IMR-90 (cell line): Measurements from ENCODE around the gene SESN2. TPM values are rescaled to one million over a fixed set of nuclear protein-coding genes. Genes with fewer than 3 reads are reported as not detected.

ENCODE experiments used
- ATAC-seq: fragments of 200-7000 bp; cut with Tn5 transposase; 2 replicates; pipeline ENCODE4 v1.9.1; 2020; ENCODE audit warnings: low read depth, mild to moderate bottlenecking, moderate library complexity
- BruUV-seq: library from RNA; stranded (reverse); fragments of 400-500 nt; replicated peaks from 2 replicates; lab custom pipeline; 2021; lab: Mats Ljungman, UMichigan
- CTCF ChIA-PET: fragments of 300-600 bp; formaldehyde crosslinking; extraction: SDS; loops from one replicate; lab custom pipeline; 2021; ENCODE audit warnings: antibody characterized with exemption; lab: Yijun Ruan, JAX
- POLR2A ChIA-PET: fragments of 300-600 bp; sonication (Branson Sonifier 250); formaldehyde crosslinking; loops from one replicate; lab custom pipeline; 2022; ENCODE audit warnings: antibody characterized with exemption; ENCODE audit not compliant: unreplicated experiment; lab: Charles Lee
- DNase-seq: peaks from one replicate; pipeline ENCODE4 v3.0.0; 2013
- H2AFZ ChIP-seq: replicated peaks from 2 replicates; pipeline ENCODE3; 2013; ENCODE audit warnings: low read length, mild to moderate bottlenecking; ENCODE audit not compliant: poor library complexity
- H2AK5ac ChIP-seq: 2 replicates; pipeline ENCODE4 v1.6.1; 2013; ENCODE audit warnings: low read depth, low read length, inconsistent platforms
- H2AK9ac ChIP-seq: replicated peaks from 2 replicates; pipeline ENCODE3; 2013; ENCODE audit warnings: mild to moderate bottlenecking, low read depth, low read length, moderate library complexity; ENCODE audit not compliant: poor library complexity
- H2BK120ac ChIP-seq: 2 replicates; pipeline ENCODE4 v1.6.1; 2013; ENCODE audit warnings: low read depth, low read length, inconsistent platforms
- H2BK15ac ChIP-seq: 3 replicates; pipeline ENCODE4 v1.6.1; 2013; ENCODE audit warnings: low read depth, low read length, inconsistent platforms
- H2BK20ac ChIP-seq: 2 replicates; pipeline ENCODE4 v1.6.1; 2013; ENCODE audit warnings: low read depth, mild to moderate bottlenecking, inconsistent platforms, low read length, moderate library complexity
- H2BK5ac ChIP-seq: 2 replicates; pipeline ENCODE4 v1.6.1; 2013; ENCODE audit warnings: mild to moderate bottlenecking, low read depth, low read length, inconsistent platforms; ENCODE audit not compliant: poor library complexity, severe bottlenecking
- H3K14ac ChIP-seq: replicated peaks from 2 replicates; pipeline ENCODE4 v1.6.1; 2013; ENCODE audit warnings: low read depth, low read length, inconsistent platforms
- H3K18ac ChIP-seq: 2 replicates; pipeline ENCODE4 v1.6.1; 2013; ENCODE audit warnings: low read depth, low read length, control low read depth
- H3K23ac ChIP-seq: 2 replicates; pipeline ENCODE4 v1.6.1; 2013; ENCODE audit warnings: low read depth, low read length, inconsistent platforms
- H3K27ac ChIP-seq: 2 replicates; pipeline ENCODE4 v1.5.1; 2013; ENCODE audit warnings: mild to moderate bottlenecking, control low read depth, low read length; ENCODE audit not compliant: insufficient read depth
- H3K27me3 ChIP-seq: 2 replicates; pipeline ENCODE4 v1.6.1; 2013; ENCODE audit warnings: low read length; ENCODE audit not compliant: control insufficient read depth, insufficient read depth
- H3K36me3 ChIP-seq: 2 replicates; pipeline ENCODE4 v1.6.1; 2013; ENCODE audit warnings: low read length, mixed read lengths; ENCODE audit not compliant: control insufficient read depth, insufficient read depth
- H3K4ac ChIP-seq: 2 replicates; pipeline ENCODE4 v1.6.1; 2013; ENCODE audit warnings: low read depth, low read length, inconsistent platforms
- H3K4me1 ChIP-seq: 2 replicates; pipeline ENCODE4 v1.6.1; 2013; ENCODE audit warnings: low read length, mixed read lengths; ENCODE audit not compliant: control insufficient read depth, insufficient read depth
- H3K4me2 ChIP-seq: 2 replicates; pipeline ENCODE4 v1.6.1; 2013; ENCODE audit warnings: low read depth, mild to moderate bottlenecking, control low read depth, low read length, moderate library complexity
- H3K4me3 ChIP-seq: 2 replicates; pipeline ENCODE4 v1.5.1; 2013; ENCODE audit warnings: low read depth, mild to moderate bottlenecking, control low read depth, low read length, moderate library complexity; ENCODE audit not compliant: insufficient read depth
- H3K56ac ChIP-seq: 2 replicates; pipeline ENCODE4 v1.6.1; 2013; ENCODE audit warnings: low read length, inconsistent platforms; ENCODE audit not compliant: insufficient read depth; ENCODE audit errors: extremely low read depth
- H3K79me1 ChIP-seq, 2 experiments: 2 replicates each; pipeline ENCODE4 v1.6.1; 2013; ENCODE audit warnings: low read length in 2 of 2, inconsistent platforms in 1 of 2, low read depth in 1 of 2
- H3K9ac ChIP-seq: 2 replicates; pipeline ENCODE4 v1.6.1; 2013; ENCODE audit warnings: low read depth, low read length, control low read depth
- H3K9me1 ChIP-seq: 2 replicates; pipeline ENCODE4 v1.6.1; 2013; ENCODE audit warnings: low read length, inconsistent platforms; ENCODE audit not compliant: insufficient read depth
- H3K9me3 ChIP-seq: 2 replicates; pipeline ENCODE4 v1.6.1; 2013; ENCODE audit warnings: low read length; ENCODE audit not compliant: control insufficient read depth, insufficient read depth
- H4K20me1 ChIP-seq: 2 replicates; pipeline ENCODE4 v1.6.1; 2013; ENCODE audit warnings: low read length, inconsistent platforms; ENCODE audit not compliant: insufficient read depth
- H4K5ac ChIP-seq: 2 replicates; pipeline ENCODE4 v1.6.1; 2013; ENCODE audit warnings: mild to moderate bottlenecking, low read depth, low read length, control low read depth
- H4K8ac ChIP-seq, 2 experiments: 2 replicates each; pipeline ENCODE4 v1.6.1; 2013; ENCODE audit warnings: low read depth in 2 of 2, low read length in 2 of 2, control low read depth in 1 of 2, inconsistent platforms in 1 of 2
- H4K91ac ChIP-seq: 2 replicates; pipeline ENCODE4 v1.6.1; 2013; ENCODE audit warnings: low read depth, low read length, inconsistent platforms; ENCODE audit not compliant: insufficient read depth
- BHLHE40 ChIP-seq: fragments of 150-350 bp; IDR thresholded peaks from 2 replicates; pipeline ENCODE4 v1.6.1; 2016; ENCODE audit warnings: mild to moderate bottlenecking, low read depth, low read length
- FOS ChIP-seq: fragments of 150-350 bp; IDR thresholded peaks from 2 replicates; pipeline ENCODE4 v1.6.1; 2016; ENCODE audit warnings: low read depth, low read length
- MXI1 ChIP-seq: IDR thresholded peaks from 2 replicates; pipeline ENCODE4 v1.6.1; 2012; ENCODE audit warnings: low read depth, mild to moderate bottlenecking, low read length, moderate library complexity, borderline replicate concordance
- RAD21 ChIP-seq: IDR thresholded peaks from 2 replicates; pipeline ENCODE4 v1.6.1; 2012; ENCODE audit warnings: low read length, improper control_type of control experiment
- RCOR1 ChIP-seq: IDR thresholded peaks from 2 replicates; pipeline ENCODE4 v1.6.1; 2012; ENCODE audit warnings: mild to moderate bottlenecking, low read length, improper control_type of control experiment; ENCODE audit not compliant: insufficient replicate concordance
- WGBS, 2 experiments: methylation state at CpG; one replicate each; pipeline versions ENCODE4 v1.1.5 to v1.1.7; 2013; ENCODE audit warnings: missing lambda C conversion rate in 2 of 2; ENCODE audit not compliant: insufficient read length in 1 of 2; ENCODE audit errors: extremely low coverage in 2 of 2; 5-methylcytosine and 5-hydroxymethylcytosine counted together
- dilution Hi-C: fragments of 300-500 bp; cut with HindIII; formaldehyde crosslinking; loops from one replicate; pipeline ENCODE4 v1.14.3; 2018; ENCODE audit warnings: low sequenced_read_pairs; ENCODE audit not compliant: unreplicated experiment
- in situ Hi-C: fragments of 300-500 bp; cut with MboI; formaldehyde crosslinking; loops from 3 replicates; pipeline ENCODE4 v1.14.3; 2019; ENCODE audit warnings: low sequenced_read_pairs, inconsistent platforms, mixed read lengths
- intact Hi-C: fragments of 100-400 bp; cut with micrococcal nuclease; formaldehyde crosslinking; loops from 2 replicates; pipeline ENCODE4 v1.10.0; 2022
- polyA plus RNA-seq, 3 experiments: library from polyadenylated mRNA; depleted of rRNA; stranded (reverse); fragments of >200 nt; gene quantifications; 2 replicates each; pipeline ENCODE4 v1.2.3, GENCODE V29; 2012; ENCODE audit warnings: low replicate concordance in 1 of 3
- total RNA-seq: library from RNA; depleted of rRNA; stranded (reverse); fragments of >200 nt; gene quantifications from 2 replicates; pipeline ENCODE4 v1.2.3, GENCODE V29; 2012
- TF ChIP-seq, protein P1 (sequence below): fragments of 150-350 bp; IDR thresholded peaks from 2 replicates; pipeline ENCODE4 v1.6.1; 2016; ENCODE audit warnings: low read depth, mild to moderate bottlenecking, low read length, moderate library complexity, borderline replicate concordance
- TF ChIP-seq, protein P2 (sequence below): conservative IDR thresholded peaks from 2 replicates; pipeline ENCODE4 v1.5.1; 2012; ENCODE audit warnings: mild to moderate bottlenecking, low read depth, low read length, improper control_type of control experiment

Gene SESN2
- total and polyA plus RNA-seq, 2 of the 4 experiments (the other 2 are of a cell fraction) = 10.2 to 20.9 TPM

DNA sequence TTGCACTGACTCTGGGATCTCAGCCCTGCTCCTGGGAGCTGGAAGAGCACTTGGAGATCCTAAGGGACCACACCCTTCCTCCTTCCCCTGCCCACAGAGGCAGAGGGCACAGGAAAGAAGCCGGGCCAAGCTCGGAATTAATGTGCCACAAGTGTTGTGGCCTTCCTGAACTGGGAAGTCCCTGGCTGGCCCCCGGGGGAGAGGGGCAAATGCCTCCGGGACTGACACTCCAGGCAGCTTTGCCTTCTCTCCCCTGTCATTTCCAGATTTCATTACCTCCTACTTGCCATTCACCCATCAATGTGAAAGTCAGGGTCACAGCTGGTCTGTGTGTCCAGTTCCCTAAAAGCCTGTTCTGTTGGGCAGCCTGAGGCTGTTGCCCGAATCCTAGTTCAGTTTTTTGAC, 21.7 kb downstream of the SESN2 start:
- Histone ChIP-seq H3K27me3 (no peaks in the 10 kb centered on the region), H2AK5ac (no peak overlapping the region), H3K9me3 (no peaks in the 10 kb centered on the region), H4K20me1 (peaks cover 39% of the 10 kb centered on the region), H2BK15ac (no peak overlapping the region), H2BK20ac (no peak overlapping the region), H3K79me1 (peaks cover 18 to 54% of the 10 kb centered on the region in 2 experiments), H2BK5ac (no peak overlapping the region), H4K5ac (no peak overlapping the region), H3K9ac (no peak overlapping the region), H3K14ac (no peak overlapping the region), H2BK120ac (no peak overlapping the region), H3K4me2 (no peak overlapping the region), H3K4me1 (no peaks in the 10 kb centered on the region), H3K36me3 (peaks cover 60% of the 10 kb centered on the region), H3K4ac (no peak overlapping the region), H4K8ac (no peak overlapping the region), H3K4me3 (no peak overlapping the region), H3K23ac (no peak overlapping the region), H4K91ac (no peak overlapping the region), H2AK9ac (peak overlapping the region; percentile 19), H3K18ac (no peak overlapping the region), H3K27ac (no peak overlapping the region), H3K56ac (no peak overlapping the region), H3K9me1 (peaks cover 11% of the 10 kb centered on the region; the same call in 1 of the 2 replicates), H2AFZ (no peak overlapping the region)
- no CpG with 5 or more reads among the region's 5 CpGs for WGBS, 2 experiments
- BruUV-seq = no TSS peak
- intact Hi-C loops = no loop called here
- DNase-seq (no peak), ATAC-seq (no peak)
- dilution Hi-C loops = no loop called here
- ChIA-PET CTCF (no interaction called here), POLR2A (no interaction called here)
- TF ChIP-seq RAD21 (no peak), BHLHE40 (no peak), FOS (no peak), RCOR1 (no peak), MXI1 (no peak)
- TF ChIP-seq, protein P1, sequence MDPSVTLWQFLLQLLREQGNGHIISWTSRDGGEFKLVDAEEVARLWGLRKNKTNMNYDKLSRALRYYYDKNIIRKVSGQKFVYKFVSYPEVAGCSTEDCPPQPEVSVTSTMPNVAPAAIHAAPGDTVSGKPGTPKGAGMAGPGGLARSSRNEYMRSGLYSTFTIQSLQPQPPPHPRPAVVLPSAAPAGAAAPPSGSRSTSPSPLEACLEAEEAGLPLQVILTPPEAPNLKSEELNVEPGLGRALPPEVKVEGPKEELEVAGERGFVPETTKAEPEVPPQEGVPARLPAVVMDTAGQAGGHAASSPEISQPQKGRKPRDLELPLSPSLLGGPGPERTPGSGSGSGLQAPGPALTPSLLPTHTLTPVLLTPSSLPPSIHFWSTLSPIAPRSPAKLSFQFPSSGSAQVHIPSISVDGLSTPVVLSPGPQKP = no peak
- TF ChIP-seq, protein P2, sequence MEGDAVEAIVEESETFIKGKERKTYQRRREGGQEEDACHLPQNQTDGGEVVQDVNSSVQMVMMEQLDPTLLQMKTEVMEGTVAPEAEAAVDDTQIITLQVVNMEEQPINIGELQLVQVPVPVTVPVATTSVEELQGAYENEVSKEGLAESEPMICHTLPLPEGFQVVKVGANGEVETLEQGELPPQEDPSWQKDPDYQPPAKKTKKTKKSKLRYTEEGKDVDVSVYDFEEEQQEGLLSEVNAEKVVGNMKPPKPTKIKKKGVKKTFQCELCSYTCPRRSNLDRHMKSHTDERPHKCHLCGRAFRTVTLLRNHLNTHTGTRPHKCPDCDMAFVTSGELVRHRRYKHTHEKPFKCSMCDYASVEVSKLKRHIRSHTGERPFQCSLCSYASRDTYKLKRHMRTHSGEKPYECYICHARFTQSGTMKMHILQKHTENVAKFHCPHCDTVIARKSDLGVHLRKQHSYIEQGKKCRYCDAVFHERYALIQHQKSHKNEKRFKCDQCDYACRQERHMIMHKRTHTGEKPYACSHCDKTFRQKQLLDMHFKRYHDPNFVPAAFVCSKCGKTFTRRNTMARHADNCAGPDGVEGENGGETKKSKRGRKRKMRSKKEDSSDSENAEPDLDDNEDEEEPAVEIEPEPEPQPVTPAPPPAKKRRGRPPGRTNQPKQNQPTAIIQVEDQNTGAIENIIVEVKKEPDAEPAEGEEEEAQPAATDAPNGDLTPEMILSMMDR = no peak
- in situ Hi-C loops = no loop called here
